MCF 10A (cell line): ENCODE measurements around the gene CWF19L2. TPM values are rescaled to one million over a fixed set of nuclear protein-coding genes. Genes with fewer than 3 reads are reported as not detected.

Experiments used
- BruUV-seq: library from RNA; stranded (reverse); fragments of 400-500 nt; replicated peaks from 2 replicates; lab custom pipeline; 2021; lab: Mats Ljungman, UMichigan
- CTCF ChIA-PET: fragments of 300-600 bp; sonication (Branson Sonifier 250); formaldehyde crosslinking; extraction: SDS; loops from one replicate; lab custom pipeline; 2021; ENCODE audit warnings: antibody characterized with exemption, inconsistent platforms; lab: Yijun Ruan, JAX
- POLR2A ChIA-PET: fragments of 300-600, 350-650 bp; sonication (Branson Sonifier 250); formaldehyde crosslinking; extraction: SDS; loops from one replicate; lab custom pipeline; 2020; ENCODE audit warnings: antibody characterized with exemption, inconsistent platforms; lab: Yijun Ruan, JAX
- DNase-seq: peaks from one replicate; pipeline ENCODE4 v3.0.0-alpha.2; 2018; ENCODE audit not compliant: unreplicated experiment
- H3K27ac Mint-ChIP-seq: one replicate; pipeline ENCODE4 v1.8.0; 2022; ENCODE audit warnings: mild to moderate bottlenecking, low read depth, mixed read lengths; ENCODE audit not compliant: unreplicated experiment
- H3K27me3 Mint-ChIP-seq: one replicate; pipeline ENCODE4 v1.8.0; 2022; ENCODE audit warnings: mixed read lengths; ENCODE audit not compliant: insufficient read depth, unreplicated experiment
- H3K36me3 Mint-ChIP-seq: one replicate; pipeline ENCODE4 v1.8.0; 2022; ENCODE audit warnings: mild to moderate bottlenecking, moderate library complexity, mixed read lengths; ENCODE audit not compliant: insufficient read depth, unreplicated experiment
- H3K4me1 Mint-ChIP-seq: one replicate; pipeline ENCODE4 v1.8.0; 2022; ENCODE audit warnings: mixed read lengths; ENCODE audit not compliant: insufficient read depth, unreplicated experiment
- H3K4me3 Mint-ChIP-seq: one replicate; pipeline ENCODE4 v1.8.0; 2022; ENCODE audit warnings: mild to moderate bottlenecking, moderate library complexity, mixed read lengths; ENCODE audit not compliant: unreplicated experiment
- H3K9me3 Mint-ChIP-seq: one replicate; pipeline ENCODE4 v1.8.0; 2022; ENCODE audit warnings: mixed read lengths; ENCODE audit not compliant: unreplicated experiment
- intact Hi-C: fragments of 100-400 bp; cut with micrococcal nuclease; formaldehyde crosslinking; loops from 2 replicates; pipeline ENCODE4 v1.14.1; 2022
- total RNA-seq: library from RNA; stranded (reverse); gene quantifications from 2 replicates; pipeline ENCODE4 v1.2.3, GENCODE V29; 2022
- TF ChIP-seq, protein P1 (sequence below): fragments of 200-600 bp; IDR thresholded peaks from one replicate; pipeline ENCODE4 v1.8.0; 2022; ENCODE audit warnings: antibody characterized with exemption, mild to moderate bottlenecking; ENCODE audit not compliant: unreplicated experiment

CWF19L2 gene
- total RNA-seq, 1 experiment from 2014 or later = 8.5 TPM

DNA sequence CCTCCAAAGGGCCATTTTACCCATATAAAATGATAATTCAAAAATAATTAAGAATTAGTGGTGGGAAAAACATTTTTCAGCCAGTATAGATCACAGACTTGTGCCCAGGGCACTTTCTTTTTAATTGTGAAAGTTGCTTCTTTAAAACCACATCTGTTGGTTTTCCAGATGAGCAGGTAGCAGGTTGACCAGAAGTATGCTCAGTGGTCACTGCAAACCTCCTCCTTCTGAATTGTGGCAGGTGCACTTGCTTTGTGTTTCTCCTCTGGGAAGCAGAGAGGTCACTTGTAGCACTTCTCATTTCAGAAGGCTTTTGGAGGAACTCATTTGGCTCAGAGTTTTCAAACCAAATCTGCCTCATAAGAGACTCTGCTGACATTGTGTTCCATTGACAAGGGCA, 24.6 kb upstream of the CWF19L2 start:
- Mint-ChIP-seq H3K27ac (no peak overlapping the region), H3K4me3 (no peak overlapping the region), H3K4me1 (no peaks in the 10 kb centered on the region), H3K36me3 (no peaks in the 10 kb centered on the region), H3K9me3 (no peaks in the 10 kb centered on the region), H3K27me3 (no peaks in the 10 kb centered on the region)
- no peak for DNase-seq
- BruUV-seq = no TSS peak
- ChIA-PET POLR2A (interaction anchor here (0.6 kb wide), 1 partner anchor 324 kb away, joined by 3 read pairs; no protein-coding TSS in a partner anchor), CTCF (no interaction called here)
- TF ChIP-seq, protein P1, sequence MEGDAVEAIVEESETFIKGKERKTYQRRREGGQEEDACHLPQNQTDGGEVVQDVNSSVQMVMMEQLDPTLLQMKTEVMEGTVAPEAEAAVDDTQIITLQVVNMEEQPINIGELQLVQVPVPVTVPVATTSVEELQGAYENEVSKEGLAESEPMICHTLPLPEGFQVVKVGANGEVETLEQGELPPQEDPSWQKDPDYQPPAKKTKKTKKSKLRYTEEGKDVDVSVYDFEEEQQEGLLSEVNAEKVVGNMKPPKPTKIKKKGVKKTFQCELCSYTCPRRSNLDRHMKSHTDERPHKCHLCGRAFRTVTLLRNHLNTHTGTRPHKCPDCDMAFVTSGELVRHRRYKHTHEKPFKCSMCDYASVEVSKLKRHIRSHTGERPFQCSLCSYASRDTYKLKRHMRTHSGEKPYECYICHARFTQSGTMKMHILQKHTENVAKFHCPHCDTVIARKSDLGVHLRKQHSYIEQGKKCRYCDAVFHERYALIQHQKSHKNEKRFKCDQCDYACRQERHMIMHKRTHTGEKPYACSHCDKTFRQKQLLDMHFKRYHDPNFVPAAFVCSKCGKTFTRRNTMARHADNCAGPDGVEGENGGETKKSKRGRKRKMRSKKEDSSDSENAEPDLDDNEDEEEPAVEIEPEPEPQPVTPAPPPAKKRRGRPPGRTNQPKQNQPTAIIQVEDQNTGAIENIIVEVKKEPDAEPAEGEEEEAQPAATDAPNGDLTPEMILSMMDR = no peak
- intact Hi-C loops = no loop called here

DNA sequence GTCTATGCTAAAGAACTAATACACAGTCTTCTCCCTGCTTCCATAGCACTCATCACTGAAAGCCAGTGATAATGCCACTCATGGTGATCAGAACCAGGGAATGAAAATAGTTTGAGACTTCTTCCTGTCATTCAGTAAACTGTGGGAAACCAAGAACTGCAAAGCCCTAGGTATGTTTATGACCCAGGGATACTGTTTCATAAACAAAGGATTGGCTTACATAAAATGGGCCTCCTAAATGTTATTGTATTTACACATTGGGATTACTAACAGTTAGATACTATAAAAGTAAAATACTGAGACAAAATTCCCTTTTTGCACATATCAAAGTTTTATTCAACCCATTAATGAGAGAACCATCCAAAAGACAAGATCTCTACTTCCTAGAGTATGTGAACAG, 21.3 kb upstream of the CWF19L2 start:
- DNase-seq = no peak
- no peaks in the 10 kb centered on the region for H3K9me3 Mint-ChIP-seq
- CTCF ChIA-PET = no interaction called here
- intact Hi-C loops = no loop called here
- no peaks in the 10 kb centered on the region for H3K27me3 Mint-ChIP-seq
- POLR2A ChIA-PET = no interaction called here
- H3K4me1 Mint-ChIP-seq = no peaks in the 10 kb centered on the region
- no peak overlapping the region for H3K27ac Mint-ChIP-seq
- no peaks in the 10 kb centered on the region for H3K36me3 Mint-ChIP-seq
- H3K4me3 Mint-ChIP-seq = no peak overlapping the region
- BruUV-seq = no TSS peak
- TF ChIP-seq, protein P1 = no peak

- no peaks in the 10 kb centered on the region for H3K27me3 Mint-ChIP-seq
- H3K4me1 Mint-ChIP-seq = no peaks in the 10 kb centered on the region
- no peak overlapping the region for H3K4me3 Mint-ChIP-seq
- ChIA-PET POLR2A (no interaction called here), CTCF (interaction anchor here (0.6 kb wide), 1 partner anchor 16 kb away, joined by 3 read pairs; no protein-coding TSS in a partner anchor)
- H3K27ac Mint-ChIP-seq = no peak overlapping the region
- H3K36me3 Mint-ChIP-seq = no peaks in the 10 kb centered on the region
- no peak for DNase-seq
- BruUV-seq = no TSS peak
- intact Hi-C loops = no loop called here
- no peaks in the 10 kb centered on the region for H3K9me3 Mint-ChIP-seq
- TF ChIP-seq, protein P1 = no peak
Measured at GRCh38 chr11:107477820-107478219, 20.2 kb upstream of the CWF19L2 start.

GRCh38 chr11:107473792-107474191, 16.2 kb upstream of the CWF19L2 start:
- CTCF ChIA-PET = no interaction called here
- BruUV-seq = no TSS peak
- no peaks in the 10 kb centered on the region for H3K9me3 Mint-ChIP-seq

More at GRCh38 chr11:107473792-107474191, 16.2 kb upstream of the CWF19L2 start:
- Mint-ChIP-seq H3K4me1 (no peaks in the 10 kb centered on the region), H3K4me3 (no peak overlapping the region), H3K27me3 (no peaks in the 10 kb centered on the region), H3K36me3 (no peaks in the 10 kb centered on the region), H3K27ac (no peak overlapping the region)
- no peak for DNase-seq
- intact Hi-C loops = no loop called here
- TF ChIP-seq, protein P1 = no peak
- POLR2A ChIA-PET = no interaction called here
